SH-SY5Y (cell line): ENCODE measurements around the gene ZNF74.

Experiments
- GATA2 ChIP-seq: IDR thresholded peaks from 2 replicates; pipeline ENCODE4 v1.6.1; 2011; ENCODE audit warnings: mild to moderate bottlenecking, low read depth, low read length
- GATA3 ChIP-seq: IDR thresholded peaks from 2 replicates; pipeline ENCODE4 v1.6.1; 2011; ENCODE audit warnings: low read depth, mild to moderate bottlenecking, low read length, moderate library complexity

The ZNF74 gene

GRCh38 chr22:20430720-20431510 lies 37.0 kb downstream of the ZNF74 start:
- TF ChIP-seq GATA3: no peak
- no peak for TF ChIP-seq GATA2

GRCh38 chr22:20431511-20432192 lies 37.7 kb downstream of the ZNF74 start:
- TF ChIP-seq GATA3: no peak
- TF ChIP-seq GATA2: no peak

DNA sequence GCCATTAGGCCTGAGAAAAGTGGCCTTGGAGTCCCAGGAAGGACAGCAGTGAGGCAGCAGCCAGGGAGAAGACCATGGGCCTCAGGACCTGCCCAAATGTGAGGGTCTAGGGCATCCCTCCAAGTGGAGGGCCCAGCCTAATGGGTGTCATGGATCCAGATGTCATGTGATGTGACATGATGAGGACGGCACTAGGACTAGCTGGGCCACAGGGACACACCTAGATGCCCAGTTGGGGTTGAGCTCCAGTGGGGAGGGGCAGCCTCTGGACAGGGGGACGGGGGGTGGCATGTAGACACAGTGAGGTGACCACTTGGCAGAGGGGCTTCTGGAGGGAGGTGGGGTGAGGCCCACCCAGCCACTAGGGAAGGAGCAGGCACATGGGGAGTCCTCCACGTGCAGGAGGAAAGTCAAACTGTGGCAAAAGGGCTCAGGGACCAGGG lies 38.3 kb downstream of the ZNF74 start:
- TF ChIP-seq GATA3: no peak
- TF ChIP-seq GATA2: no peak

GRCh38 chr22:20433191-20433590 lies 39.2 kb downstream of the ZNF74 start:
- TF ChIP-seq GATA3: no peak
- TF ChIP-seq GATA2: no peak

DNA sequence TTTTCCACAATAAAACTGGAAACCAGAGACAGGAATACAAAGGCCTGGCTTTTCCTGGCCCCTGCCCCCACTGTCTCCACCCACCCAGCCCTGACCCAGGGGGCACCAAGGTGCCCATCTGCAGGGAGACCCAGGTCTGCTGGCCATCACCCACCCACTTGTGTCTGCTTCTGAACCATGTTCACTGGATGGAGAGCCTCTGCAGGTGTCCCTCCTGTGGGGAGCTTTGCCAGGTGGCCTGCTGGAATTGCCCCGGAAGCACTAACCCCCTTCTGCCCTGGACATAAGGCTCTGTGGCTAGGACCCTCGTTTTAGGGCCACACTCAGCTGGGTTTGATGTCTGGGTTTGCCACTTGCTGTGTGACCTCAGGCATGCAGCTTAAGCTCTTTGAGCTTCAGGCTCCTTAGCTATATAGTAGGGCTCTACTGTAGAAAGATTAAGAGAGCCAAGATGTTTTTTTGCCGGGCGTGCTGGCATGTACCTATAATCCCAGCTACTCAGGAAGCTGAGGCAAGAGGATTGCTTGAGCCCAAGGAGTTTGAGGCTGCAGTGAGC lies 39.8 kb downstream of the ZNF74 start:
- TF ChIP-seq GATA3 (no peak), GATA2 (no peak)

DNA sequence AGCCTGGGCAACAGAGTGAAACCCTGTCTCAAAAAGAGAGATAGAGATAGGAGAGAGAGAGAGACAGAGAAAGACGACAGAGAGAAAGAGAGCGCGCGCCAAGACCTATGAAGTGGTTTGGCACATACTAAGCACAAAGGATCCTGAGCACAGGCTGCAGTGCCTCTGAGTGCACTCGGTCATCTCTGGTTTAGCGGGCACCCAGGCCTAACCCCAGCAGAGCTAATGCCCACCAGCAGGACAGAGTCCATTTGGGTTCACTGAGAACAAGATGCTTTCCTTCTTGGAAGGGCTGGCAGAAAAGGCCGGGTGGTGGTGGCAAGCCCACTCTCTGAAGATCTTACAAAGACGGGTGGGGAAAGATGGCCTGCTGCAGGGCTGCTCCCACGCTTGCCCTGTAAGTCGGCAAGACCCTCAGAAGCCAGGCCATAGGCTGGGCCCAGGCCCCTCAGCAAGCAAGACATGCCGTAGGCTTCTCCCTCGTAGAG lies 40.4 kb downstream of the ZNF74 start:
- TF ChIP-seq GATA2 (no peak), GATA3 (no peak)

- TF ChIP-seq GATA3 (no peak), GATA2 (no peak)
These were observed 40.8 kb downstream of the ZNF74 start for GRCh38 chr22:20434773-20435172.

- no peak for TF ChIP-seq GATA3
- TF ChIP-seq GATA2: no peak
These were observed 41.7 kb downstream of the ZNF74 start for GRCh38 chr22:20435436-20436306.

DNA sequence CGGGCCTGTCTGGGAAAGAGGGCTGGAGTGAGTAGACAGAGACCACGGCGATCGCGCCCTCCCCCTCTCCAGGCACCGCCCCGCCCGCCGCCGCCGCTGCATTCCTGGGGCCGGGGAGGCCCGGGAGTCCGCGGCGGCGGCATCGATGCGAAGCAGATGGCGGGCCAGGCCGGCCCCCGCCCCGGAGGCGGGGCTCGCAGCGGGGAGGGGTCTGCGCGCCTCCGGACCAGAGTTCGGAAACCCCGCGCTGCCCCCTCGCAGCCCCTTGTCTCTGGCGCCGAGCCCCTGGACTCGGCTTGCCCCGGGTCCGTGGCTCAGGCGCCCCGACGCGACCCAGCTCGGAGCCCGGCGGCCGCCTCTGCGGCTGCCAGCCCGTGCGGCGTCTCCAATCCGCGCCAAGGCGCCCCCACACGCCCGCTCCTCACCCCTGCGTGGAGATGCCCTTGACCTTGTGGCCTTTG lies 42.4 kb downstream of the ZNF74 start:
- TF ChIP-seq GATA2 (no peak), GATA3 (no peak)

DNA sequence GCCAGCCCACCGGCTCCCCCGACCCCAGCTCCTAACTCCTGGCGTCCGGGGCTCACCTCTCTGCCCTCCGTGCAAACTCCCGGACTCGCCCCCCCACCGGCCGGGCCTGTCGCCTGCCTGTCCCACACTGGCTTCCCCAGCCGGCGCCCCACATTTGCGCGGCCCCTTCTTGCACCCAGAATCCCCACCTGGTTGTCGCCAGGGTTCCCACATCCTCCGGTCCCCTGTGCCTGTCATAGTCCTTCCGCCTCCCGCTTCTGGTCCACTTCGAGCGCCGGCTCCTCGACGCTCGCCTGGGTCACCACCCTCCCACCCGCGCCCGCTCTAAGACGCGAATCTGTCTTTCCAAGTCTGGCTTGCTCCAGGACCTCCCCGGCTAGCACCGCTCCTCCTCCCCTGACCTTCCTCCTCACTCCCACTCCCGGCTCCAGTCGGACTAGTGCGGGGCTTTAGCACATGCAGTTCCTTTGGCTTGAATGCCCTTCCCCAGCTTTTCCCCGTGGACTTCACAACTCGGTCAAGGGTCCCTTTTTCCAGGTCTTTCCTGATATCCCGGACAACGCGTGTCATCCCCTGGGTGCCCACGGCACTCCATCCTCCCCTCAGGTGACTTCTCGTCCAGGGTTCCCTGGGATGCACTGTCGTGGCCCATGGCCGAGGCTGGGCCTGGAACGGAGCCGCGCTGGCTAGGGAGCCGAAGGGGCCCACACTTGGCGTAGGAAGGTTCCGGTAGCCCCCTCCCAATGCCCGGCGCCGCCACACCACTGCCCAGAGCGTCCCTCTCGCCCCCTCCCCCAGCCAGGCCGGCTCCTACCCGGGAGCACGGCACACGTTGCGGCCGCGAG lies 43.0 kb downstream of the ZNF74 start:
- TF ChIP-seq GATA2 (no peak), GATA3 (no peak)

- TF ChIP-seq GATA2 (no peak), GATA3 (no peak)
These were observed 43.9 kb downstream of the ZNF74 start, which contains the start of gene SCARF2 for GRCh38 chr22:20437613-20438426. Gene SCARF2, minus strand, starts transcription at chr22:20437825. Its CDS starts 71 bp downstream, at chr22:20437754.

GRCh38 chr22:20438427-20438677 lies 44.4 kb downstream of the ZNF74 start:
- TF ChIP-seq GATA2 (no peak), GATA3 (no peak)

- no peak for TF ChIP-seq GATA3
- TF ChIP-seq GATA2: no peak
These were observed 44.9 kb downstream of the ZNF74 start for GRCh38 chr22:20438678-20439492.
